ENCODE measurements around the gene INSR. TPM values are rescaled to one million over a fixed set of nuclear protein-coding genes. Genes with fewer than 3 reads are reported as not detected.

The INSR gene
- total and polyA plus RNA-seq, 10 of the 15 experiments (the other 5 are each of a cell fraction or from before 2014, with no cell fraction given), result 4.2 to 34.9 (median 13.6) TPM

DNA sequence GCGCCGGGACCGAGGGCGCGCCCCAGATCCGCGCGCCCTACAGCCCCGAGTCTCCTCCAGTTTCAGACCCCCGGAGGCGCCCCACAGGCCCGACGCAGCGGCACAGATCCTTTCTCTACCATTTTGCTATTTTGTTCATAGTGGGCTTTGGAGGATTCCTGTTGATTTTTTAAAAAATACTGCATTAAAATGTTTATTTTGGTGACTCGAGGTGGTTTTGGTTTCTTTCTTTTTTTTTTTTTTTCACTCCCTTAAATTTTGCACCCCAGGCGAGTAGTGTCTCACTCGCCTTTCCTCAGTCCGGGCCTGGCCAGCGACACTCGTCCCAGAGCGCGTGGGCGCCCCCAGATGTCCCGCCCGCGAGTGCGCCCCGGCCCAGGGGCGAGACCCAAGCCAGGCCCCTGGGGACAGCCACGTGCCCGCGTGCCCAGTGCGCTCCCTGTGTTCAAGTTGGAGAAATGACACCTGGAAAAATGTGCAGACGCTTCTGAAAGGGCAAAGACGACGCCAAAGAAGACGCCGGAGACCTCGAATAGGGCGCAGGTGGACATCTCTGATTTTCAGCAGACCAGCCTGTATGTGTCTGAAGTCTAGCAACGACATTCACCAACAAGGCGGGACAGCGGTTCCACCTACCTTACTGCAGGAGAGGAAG, 471 bp upstream of the INSR start (continued):
- TF ChIP-seq, protein P1, sequence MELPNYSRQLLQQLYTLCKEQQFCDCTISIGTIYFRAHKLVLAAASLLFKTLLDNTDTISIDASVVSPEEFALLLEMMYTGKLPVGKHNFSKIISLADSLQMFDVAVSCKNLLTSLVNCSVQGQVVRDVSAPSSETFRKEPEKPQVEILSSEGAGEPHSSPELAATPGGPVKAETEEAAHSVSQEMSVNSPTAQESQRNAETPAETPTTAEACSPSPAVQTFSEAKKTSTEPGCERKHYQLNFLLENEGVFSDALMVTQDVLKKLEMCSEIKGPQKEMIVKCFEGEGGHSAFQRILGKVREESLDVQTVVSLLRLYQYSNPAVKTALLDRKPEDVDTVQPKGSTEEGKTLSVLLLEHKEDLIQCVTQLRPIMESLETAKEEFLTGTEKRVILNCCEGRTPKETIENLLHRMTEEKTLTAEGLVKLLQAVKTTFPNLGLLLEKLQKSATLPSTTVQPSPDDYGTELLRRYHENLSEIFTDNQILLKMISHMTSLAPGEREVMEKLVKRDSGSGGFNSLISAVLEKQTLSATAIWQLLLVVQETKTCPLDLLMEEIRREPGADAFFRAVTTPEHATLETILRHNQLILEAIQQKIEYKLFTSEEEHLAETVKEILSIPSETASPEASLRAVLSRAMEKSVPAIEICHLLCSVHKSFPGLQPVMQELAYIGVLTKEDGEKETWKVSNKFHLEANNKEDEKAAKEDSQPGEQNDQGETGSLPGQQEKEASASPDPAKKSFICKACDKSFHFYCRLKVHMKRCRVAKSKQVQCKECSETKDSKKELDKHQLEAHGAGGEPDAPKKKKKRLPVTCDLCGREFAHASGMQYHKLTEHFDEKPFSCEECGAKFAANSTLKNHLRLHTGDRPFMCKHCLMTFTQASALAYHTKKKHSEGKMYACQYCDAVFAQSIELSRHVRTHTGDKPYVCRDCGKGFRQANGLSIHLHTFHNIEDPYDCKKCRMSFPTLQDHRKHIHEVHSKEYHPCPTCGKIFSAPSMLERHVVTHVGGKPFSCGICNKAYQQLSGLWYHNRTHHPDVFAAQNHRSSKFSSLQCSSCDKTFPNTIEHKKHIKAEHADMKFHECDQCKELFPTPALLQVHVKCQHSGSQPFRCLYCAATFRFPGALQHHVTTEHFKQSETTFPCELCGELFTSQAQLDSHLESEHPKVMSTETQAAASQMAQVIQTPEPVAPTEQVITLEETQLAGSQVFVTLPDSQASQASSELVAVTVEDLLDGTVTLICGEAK (IDR thresholded peaks at IDR 0.05; ENCODE audit: borderline replicate concordance), result no peak
- TF ChIP-seq DPF2 (IDR thresholded peaks at IDR 0.05), result peak; percentile 43
- TF ChIP-seq SMC3 (IDR thresholded peaks at IDR 0.05; ENCODE audit: borderline replicate concordance, low read length), result peak; percentile 32; the same call in 1 of the 2 replicates
- TF ChIP-seq CBX5 (IDR thresholded peaks at IDR 0.05; ENCODE audit: low read depth), result 0 out of 2 replicates have a peak, but pooled peaks have one; percentile 20
- no peak for TF ChIP-seq FOS (IDR thresholded peaks at IDR 0.05; ENCODE audit: borderline replicate concordance, extremely low read depth, insufficient read length)
- TF ChIP-seq IKZF2 (IDR thresholded peaks at IDR 0.05), result peak; percentile 53 to 71
- TF ChIP-seq KAT2A (conservative IDR thresholded peaks at IDR 0.05; ENCODE audit: control insufficient read depth, low read depth, low read length), result no peak
- TF ChIP-seq POU2F2 (IDR thresholded peaks at IDR 0.05; ENCODE audit: borderline replicate concordance, low read depth, low read length), result peak; percentile 14; the same call in 1 of the 3 replicates
- peak; percentile 66 for TF ChIP-seq RAD21 (IDR thresholded peaks at IDR 0.05; ENCODE audit: insufficient read depth, low read depth, low read length)
- TF ChIP-seq ZNF24 (IDR thresholded peaks at IDR 0.05), result no peak
- TF ChIP-seq, protein P2, sequence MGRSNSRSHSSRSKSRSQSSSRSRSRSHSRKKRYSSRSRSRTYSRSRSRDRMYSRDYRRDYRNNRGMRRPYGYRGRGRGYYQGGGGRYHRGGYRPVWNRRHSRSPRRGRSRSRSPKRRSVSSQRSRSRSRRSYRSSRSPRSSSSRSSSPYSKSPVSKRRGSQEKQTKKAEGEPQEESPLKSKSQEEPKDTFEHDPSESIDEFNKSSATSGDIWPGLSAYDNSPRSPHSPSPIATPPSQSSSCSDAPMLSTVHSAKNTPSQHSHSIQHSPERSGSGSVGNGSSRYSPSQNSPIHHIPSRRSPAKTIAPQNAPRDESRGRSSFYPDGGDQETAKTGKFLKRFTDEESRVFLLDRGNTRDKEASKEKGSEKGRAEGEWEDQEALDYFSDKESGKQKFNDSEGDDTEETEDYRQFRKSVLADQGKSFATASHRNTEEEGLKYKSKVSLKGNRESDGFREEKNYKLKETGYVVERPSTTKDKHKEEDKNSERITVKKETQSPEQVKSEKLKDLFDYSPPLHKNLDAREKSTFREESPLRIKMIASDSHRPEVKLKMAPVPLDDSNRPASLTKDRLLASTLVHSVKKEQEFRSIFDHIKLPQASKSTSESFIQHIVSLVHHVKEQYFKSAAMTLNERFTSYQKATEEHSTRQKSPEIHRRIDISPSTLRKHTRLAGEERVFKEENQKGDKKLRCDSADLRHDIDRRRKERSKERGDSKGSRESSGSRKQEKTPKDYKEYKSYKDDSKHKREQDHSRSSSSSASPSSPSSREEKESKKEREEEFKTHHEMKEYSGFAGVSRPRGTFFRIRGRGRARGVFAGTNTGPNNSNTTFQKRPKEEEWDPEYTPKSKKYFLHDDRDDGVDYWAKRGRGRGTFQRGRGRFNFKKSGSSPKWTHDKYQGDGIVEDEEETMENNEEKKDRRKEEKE (IDR thresholded peaks at IDR 0.05), result no peak
- TF ChIP-seq BACH1 (IDR thresholded peaks at IDR 0.05; ENCODE audit: borderline replicate concordance), result no peak
- TF ChIP-seq, protein P3, sequence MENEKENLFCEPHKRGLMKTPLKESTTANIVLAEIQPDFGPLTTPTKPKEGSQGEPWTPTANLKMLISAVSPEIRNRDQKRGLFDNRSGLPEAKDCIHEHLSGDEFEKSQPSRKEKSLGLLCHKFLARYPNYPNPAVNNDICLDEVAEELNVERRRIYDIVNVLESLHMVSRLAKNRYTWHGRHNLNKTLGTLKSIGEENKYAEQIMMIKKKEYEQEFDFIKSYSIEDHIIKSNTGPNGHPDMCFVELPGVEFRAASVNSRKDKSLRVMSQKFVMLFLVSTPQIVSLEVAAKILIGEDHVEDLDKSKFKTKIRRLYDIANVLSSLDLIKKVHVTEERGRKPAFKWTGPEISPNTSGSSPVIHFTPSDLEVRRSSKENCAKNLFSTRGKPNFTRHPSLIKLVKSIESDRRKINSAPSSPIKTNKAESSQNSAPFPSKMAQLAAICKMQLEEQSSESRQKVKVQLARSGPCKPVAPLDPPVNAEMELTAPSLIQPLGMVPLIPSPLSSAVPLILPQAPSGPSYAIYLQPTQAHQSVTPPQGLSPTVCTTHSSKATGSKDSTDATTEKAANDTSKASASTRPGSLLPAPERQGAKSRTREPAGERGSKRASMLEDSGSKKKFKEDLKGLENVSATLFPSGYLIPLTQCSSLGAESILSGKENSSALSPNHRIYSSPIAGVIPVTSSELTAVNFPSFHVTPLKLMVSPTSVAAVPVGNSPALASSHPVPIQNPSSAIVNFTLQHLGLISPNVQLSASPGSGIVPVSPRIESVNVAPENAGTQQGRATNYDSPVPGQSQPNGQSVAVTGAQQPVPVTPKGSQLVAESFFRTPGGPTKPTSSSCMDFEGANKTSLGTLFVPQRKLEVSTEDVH (IDR thresholded peaks at IDR 0.05; ENCODE audit: low read depth, partially characterized antibody), result peak; percentile 51
- TF ChIP-seq ETV6 (conservative IDR thresholded peaks at IDR 0.05 in 1 of 2, IDR thresholded peaks at IDR 0.05 in 1 of 2; ENCODE audit: borderline replicate concordance in 1 of 2, low read depth in 1 of 2), result no peak
- TF ChIP-seq, protein P4, sequence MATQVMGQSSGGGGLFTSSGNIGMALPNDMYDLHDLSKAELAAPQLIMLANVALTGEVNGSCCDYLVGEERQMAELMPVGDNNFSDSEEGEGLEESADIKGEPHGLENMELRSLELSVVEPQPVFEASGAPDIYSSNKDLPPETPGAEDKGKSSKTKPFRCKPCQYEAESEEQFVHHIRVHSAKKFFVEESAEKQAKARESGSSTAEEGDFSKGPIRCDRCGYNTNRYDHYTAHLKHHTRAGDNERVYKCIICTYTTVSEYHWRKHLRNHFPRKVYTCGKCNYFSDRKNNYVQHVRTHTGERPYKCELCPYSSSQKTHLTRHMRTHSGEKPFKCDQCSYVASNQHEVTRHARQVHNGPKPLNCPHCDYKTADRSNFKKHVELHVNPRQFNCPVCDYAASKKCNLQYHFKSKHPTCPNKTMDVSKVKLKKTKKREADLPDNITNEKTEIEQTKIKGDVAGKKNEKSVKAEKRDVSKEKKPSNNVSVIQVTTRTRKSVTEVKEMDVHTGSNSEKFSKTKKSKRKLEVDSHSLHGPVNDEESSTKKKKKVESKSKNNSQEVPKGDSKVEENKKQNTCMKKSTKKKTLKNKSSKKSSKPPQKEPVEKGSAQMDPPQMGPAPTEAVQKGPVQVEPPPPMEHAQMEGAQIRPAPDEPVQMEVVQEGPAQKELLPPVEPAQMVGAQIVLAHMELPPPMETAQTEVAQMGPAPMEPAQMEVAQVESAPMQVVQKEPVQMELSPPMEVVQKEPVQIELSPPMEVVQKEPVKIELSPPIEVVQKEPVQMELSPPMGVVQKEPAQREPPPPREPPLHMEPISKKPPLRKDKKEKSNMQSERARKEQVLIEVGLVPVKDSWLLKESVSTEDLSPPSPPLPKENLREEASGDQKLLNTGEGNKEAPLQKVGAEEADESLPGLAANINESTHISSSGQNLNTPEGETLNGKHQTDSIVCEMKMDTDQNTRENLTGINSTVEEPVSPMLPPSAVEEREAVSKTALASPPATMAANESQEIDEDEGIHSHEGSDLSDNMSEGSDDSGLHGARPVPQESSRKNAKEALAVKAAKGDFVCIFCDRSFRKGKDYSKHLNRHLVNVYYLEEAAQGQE (IDR thresholded peaks at IDR 0.05; ENCODE audit: low read depth, low read length), result no peak

Data from GM12878 (cell line).